GM12801 (cell line): ENCODE data around the gene AHSG.

Experiments used
- CTCF ChIP-seq: IDR thresholded peaks from one replicate; pipeline ENCODE4 v1.5.1; 2011; ENCODE audit warnings: control low read depth; ENCODE audit not compliant: insufficient read length; ENCODE audit errors: extremely low read depth

AHSG gene

GRCh38 chr3:186651678-186652215, 38.9 kb downstream of the AHSG start:
- no peak for TF ChIP-seq CTCF

GRCh38 chr3:186653080-186653707, 40.3 kb downstream of the AHSG start:
- TF ChIP-seq CTCF, result no peak

GRCh38 chr3:186653984-186654383, 41.1 kb downstream of the AHSG start:
- no peak for TF ChIP-seq CTCF

GRCh38 chr3:186663361-186664118, 50.7 kb downstream of the AHSG start:
- no peak for TF ChIP-seq CTCF

- no peak for TF ChIP-seq CTCF
Observed at GRCh38 chr3:186664119-186664495, 51.2 kb downstream of the AHSG start.

GRCh38 chr3:186664506-186664905, 51.6 kb downstream of the AHSG start:
- no peak for TF ChIP-seq CTCF

GRCh38 chr3:186665625-186666188, 52.8 kb downstream of the AHSG start, which contains the start of gene HRG:
Gene HRG (plus strand): TSS chr3:186666014. CDS start chr3:186666032, 18 bp downstream.
- no peak for TF ChIP-seq CTCF
